LNCAP (cell line): ENCODE data around the gene NFAT5.

Experiments
- TF ChIP-seq, protein P1 (sequence below): fragments of 450-650 bp; IDR thresholded peaks from 2 replicates; pipeline ENCODE4 v1.5.1; 2017; ENCODE audit warnings: mild to moderate bottlenecking

Gene NFAT5

DNA sequence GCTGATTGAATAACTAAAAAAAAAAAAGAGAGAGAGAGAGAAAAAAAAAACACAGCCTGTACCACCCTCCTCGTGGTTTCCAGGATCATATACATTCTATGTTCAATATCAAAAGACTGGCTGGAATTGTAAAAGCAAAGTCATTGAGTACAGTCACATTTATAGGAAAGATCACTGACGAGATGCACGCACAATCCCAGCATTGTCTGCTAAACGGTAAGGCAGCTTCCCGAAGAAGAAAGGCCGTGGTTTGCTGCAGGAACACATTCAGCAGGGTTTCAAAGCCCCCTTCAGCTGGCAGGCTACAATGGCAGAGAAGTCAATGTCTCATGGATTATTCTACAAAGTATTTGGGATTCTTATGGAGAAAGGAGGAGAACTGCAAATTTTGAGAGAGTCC lies 151.3 kb downstream of the NFAT5 start:
- TF ChIP-seq, protein P1, sequence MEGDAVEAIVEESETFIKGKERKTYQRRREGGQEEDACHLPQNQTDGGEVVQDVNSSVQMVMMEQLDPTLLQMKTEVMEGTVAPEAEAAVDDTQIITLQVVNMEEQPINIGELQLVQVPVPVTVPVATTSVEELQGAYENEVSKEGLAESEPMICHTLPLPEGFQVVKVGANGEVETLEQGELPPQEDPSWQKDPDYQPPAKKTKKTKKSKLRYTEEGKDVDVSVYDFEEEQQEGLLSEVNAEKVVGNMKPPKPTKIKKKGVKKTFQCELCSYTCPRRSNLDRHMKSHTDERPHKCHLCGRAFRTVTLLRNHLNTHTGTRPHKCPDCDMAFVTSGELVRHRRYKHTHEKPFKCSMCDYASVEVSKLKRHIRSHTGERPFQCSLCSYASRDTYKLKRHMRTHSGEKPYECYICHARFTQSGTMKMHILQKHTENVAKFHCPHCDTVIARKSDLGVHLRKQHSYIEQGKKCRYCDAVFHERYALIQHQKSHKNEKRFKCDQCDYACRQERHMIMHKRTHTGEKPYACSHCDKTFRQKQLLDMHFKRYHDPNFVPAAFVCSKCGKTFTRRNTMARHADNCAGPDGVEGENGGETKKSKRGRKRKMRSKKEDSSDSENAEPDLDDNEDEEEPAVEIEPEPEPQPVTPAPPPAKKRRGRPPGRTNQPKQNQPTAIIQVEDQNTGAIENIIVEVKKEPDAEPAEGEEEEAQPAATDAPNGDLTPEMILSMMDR = no peak

DNA sequence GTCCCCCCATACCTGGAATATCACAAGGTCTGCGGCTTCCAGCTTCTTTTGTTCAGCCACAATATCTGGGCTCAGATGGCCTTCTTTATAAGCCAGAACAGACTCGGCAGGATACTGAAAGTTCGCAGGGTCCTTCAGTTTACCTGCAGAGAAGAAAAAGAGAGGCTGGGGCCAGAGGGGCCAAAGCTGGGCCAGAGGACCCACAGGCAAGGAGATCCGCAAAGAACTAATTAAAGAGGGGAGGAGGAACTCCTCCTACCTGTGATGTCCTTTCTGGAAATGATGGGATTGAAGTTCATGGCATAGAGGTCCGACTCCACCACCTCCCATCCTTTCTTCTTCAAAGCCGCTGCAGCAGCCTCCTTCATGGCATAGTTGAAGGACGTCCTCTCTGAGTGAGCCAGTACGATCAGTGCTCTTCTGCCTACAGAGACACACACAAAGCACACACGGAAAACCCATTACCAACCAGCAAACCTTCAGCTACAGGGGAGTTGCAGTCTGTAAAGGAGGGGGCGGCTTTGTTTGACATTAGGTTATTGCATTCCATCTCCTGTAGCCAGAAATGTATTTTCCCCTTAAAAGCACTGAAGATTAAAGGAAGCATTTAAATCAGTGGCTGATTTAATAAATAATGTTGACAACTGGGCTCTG lies 152.5 kb downstream of the NFAT5 start:
- TF ChIP-seq, protein P1 = no peak

DNA sequence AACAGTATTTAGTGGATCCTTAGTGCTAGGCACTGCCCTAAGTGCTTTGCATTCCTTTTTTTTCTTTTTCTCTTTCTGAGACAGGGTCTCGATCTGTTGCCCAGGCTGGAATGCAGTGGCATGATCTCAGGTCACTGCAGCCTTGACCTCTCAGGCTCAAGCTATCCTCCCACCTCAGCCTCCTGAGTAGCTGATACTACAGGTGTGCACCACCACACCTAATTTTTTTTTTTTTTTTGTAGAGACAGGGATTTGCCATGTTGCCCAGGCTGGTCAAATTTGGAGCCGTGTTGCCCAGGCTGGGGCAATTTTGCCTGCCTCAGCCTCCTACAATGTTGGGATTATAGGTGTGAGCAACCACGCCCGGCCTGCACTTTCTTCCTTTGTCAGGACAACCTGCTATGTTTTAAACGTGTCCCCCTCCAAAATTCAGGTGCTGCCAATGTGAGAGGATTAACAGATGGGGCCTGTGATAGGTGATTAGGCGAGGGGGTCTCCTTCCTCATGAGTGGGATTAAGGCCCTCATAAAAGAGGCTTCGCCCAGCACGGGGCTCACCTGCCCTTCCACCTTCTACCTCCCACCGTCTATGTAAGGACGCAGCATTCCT lies 155.2 kb downstream of the NFAT5 start:
- TF ChIP-seq, protein P1 = no peak

DNA sequence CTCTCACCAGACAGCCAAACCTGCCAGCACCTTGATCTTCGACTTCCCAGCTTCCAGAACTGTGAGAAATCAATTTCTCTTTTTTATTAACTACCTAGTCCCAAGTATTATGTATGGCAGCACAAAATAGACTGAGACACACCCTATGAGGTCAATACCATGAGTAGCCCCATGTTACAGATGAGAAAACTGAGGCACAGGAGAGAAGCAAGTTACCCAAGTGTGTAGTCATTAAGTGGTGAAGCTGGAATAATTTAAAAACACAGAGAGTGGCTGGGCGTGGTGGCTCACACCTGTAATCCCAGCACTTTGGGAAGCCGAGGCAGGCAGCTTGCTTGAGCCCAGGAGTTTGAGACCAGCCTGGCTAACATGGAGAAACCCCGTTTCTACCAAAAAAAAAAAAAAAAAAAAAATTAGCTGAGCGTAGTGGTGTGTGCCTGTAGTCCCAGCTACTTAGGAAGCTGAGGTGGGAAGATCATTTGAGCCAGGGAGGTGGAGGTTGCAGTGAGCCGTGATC lies 155.7 kb downstream of the NFAT5 start:
- TF ChIP-seq, protein P1 = no peak

DNA sequence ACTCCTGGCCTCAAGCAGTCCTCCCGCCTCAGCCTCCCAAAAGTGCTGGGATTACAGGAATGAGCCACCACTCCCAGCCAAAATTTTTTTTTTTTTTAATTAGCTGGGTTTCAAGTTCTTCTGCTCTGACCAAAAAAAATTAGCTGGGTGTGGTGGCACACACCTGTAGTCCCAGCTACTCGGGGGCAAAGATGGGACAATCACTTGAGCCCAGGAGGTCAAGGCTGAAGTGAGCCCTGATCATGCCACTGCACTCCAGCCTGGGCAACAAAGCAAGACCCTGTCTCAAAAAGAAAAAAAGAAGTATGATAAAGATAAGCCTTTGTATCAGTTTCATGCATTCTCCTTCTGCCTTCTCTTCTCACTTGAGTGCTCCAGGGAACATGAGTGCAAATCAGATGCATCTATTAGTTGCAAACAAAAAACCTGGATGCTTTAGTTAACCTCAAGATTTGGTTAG lies 158.7 kb downstream of the NFAT5 start:
- TF ChIP-seq, protein P1 = no peak

DNA sequence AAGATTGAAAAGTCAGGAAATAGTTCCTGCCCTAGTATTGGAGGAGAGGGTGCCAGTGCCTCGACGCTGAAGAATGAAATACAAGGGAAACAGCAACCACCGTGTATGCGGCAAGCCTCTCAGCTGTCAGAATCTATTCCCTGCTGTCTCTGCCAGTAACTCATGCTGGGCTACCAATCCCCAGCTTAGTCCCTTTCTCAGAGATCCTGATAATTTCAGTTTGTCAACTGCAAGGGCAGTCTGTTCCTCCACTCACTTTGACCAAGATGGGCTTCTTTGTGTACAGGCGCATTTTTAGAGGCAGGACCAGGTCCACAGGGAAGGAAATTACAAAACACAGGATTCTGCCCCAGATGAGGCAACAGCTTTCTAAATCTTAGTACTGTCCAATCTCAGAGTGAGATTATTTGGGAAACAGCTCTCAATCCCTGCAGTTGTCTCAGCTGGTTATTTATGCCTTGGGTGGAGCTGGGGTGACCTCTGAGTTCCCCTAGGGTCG lies 159.3 kb downstream of the NFAT5 start:
- TF ChIP-seq, protein P1 = no peak

DNA sequence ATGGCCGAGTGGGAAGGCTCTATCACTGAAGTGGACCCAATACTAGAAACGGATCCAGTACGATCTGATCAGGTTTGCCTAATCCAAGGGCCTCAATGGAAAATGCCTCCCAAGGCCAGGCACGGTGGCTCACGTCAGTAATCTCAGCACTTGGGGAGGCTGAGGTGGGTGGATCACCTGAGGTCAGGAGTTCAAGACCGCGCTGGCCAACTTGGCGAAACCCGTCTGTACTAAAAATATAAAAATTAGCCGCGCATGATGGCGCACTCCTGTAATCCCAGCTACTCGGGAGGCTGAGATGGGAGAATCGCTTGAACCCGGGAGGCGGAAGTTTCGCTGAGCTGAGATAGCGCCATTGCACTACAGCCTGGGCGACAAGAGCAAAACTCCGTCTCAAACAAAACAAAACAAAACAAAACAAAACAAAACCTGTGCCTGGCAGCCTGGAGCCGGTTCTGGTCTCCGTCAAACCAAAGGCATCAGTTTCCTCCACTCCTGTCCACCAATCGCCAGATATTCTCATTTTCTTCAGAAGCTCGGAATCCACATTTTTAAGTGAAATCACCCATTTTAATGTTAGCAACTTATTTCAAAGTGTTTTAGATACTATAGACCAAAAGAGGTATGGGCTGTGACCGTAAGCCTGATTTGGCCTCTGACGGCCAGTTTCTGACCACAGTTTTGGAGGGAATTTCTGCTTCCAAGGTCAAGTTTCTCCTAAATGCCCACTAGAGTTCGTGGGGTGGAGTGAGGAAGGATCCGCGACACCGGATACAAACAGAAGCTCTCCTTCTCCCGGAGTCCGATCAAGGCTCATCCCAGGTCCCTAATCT lies 159.9 kb downstream of the NFAT5 start:
- TF ChIP-seq, protein P1 = no peak
